T-helper 22 cell (primary cell): ENCODE results near the gene HDAC8.

Experiments
- DNase-seq: peaks from one replicate; pipeline ENCODE4 v3.0.0-alpha.2; 2020; ENCODE audit warnings: low read depth

HDAC8 gene

GRCh38 chrX:72282302-72282701 lies 290.3 kb downstream of the HDAC8 start:
- DNase-seq = no peak

GRCh38 chrX:72280321-72280845 lies 292.3 kb downstream of the HDAC8 start:
- no peak for DNase-seq
